HCT116 (cell line): Measurements from ENCODE around the gene LIPH. TPM values are rescaled to one million over a fixed set of nuclear protein-coding genes. Genes with fewer than 3 reads are reported as not detected.

ENCODE experiments used
- ATAC-seq: fragments of 200-7000 bp; cut with Tn5 transposase; 2 replicates; pipeline ENCODE4 v1.9.1; 2020; ENCODE audit warnings: mild to moderate bottlenecking, moderate library complexity
- BruUV-seq: library from RNA; stranded (reverse); fragments of 400-500 nt; replicated peaks from 2 replicates; lab custom pipeline; 2021; lab: Mats Ljungman, UMichigan
- CTCF ChIA-PET: fragments of 300-600 bp; sonication (Branson Sonifier 250); formaldehyde crosslinking; loops from one replicate; lab custom pipeline; 2021; ENCODE audit warnings: antibody characterized with exemption; lab: Charles Lee
- POLR2A ChIA-PET: fragments of 300-600, 350-600 bp; sonication (Branson Sonifier 250); formaldehyde crosslinking; loops from one replicate; lab custom pipeline; 2021; ENCODE audit warnings: antibody characterized with exemption; lab: Charles Lee
- RAD21 ChIA-PET, 2 experiments: fragments of 300-600 bp; sonication (Branson Sonifier 250); formaldehyde crosslinking; loops; one replicate each; lab custom pipeline; 2023; ENCODE audit warnings: low total read pairs in 2 of 2; ENCODE audit not compliant: uncharacterized antibody in 2 of 2, unreplicated experiment in 2 of 2, low non-redundant PET in 1 of 2; lab: Charles Lee
- DNase-seq: peaks from one replicate; pipeline ENCODE4 v3.0.0-alpha.2; 2010; ENCODE audit warnings: low read depth, low spot score
- H2AFZ ChIP-seq: fragments of 200-600 bp; shearing (Covaris generic), sonication (generic); 2 replicates; pipeline ENCODE4 v1.6.1; 2017; ENCODE audit warnings: low read depth, mixed run types, mixed read lengths, antibody characterized with exemption, low read length; ENCODE audit not compliant: poor library complexity, severe bottlenecking
- H3K27ac ChIP-seq: 2 replicates; pipeline ENCODE4 v1.5.1; 2012; ENCODE audit warnings: low read depth, low read length
- H3K27me3 ChIP-seq: fragments of 200-600 bp; sonication (generic); 2 replicates; pipeline ENCODE4 v1.6.1; 2016; ENCODE audit warnings: mixed run types, low read length, mixed read lengths; ENCODE audit not compliant: insufficient read depth
- H3K36me3 ChIP-seq, 2 experiments: fragments of 200-500 bp in 1 of 2; fragments of 200-600 bp in 1 of 2; sonication (Bioruptor generic) in 1 of 2; sonication (generic) in 1 of 2; 2 replicates each; pipeline versions ENCODE4 v1.5.1 to v1.6.1; 2014 to 2016; ENCODE audit warnings: low read length in 2 of 2, inconsistent platforms in 1 of 2, mixed read lengths in 1 of 2, mixed run types in 1 of 2; ENCODE audit not compliant: insufficient read depth in 2 of 2, control insufficient read depth in 1 of 2
- H3K4me1 ChIP-seq, 2 experiments: fragments of 200-600 bp in 1 of 2; sonication (generic) in 1 of 2; 2 replicates each; pipeline versions ENCODE4 v1.5.1 to v1.6.1; 2012 to 2017; ENCODE audit warnings: low read length in 2 of 2, inconsistent platforms in 1 of 2, mild to moderate bottlenecking in 1 of 2, mixed read lengths in 1 of 2, mixed run types in 1 of 2, moderate library complexity in 1 of 2; ENCODE audit not compliant: insufficient read depth in 2 of 2, control insufficient read depth in 1 of 2
- H3K4me2 ChIP-seq: fragments of 200-600 bp; sonication (generic); 2 replicates; pipeline ENCODE4 v1.6.1; 2017; ENCODE audit warnings: mixed run types, low read length, mixed read lengths
- H3K4me3 ChIP-seq, 2 experiments: fragments of 200-600 bp in 1 of 2; sonication (generic) in 1 of 2; replicated peaks in 1 of 2; 2 replicates each; pipeline ENCODE4 v1.5.1; 2011 to 2016; ENCODE audit warnings: low read length in 2 of 2, control low read depth in 1 of 2, low read depth in 1 of 2, mild to moderate bottlenecking in 1 of 2, mixed read lengths in 1 of 2, mixed run types in 1 of 2
- H3K79me2 ChIP-seq: fragments of 200-600 bp; sonication (generic); 2 replicates; pipeline ENCODE4 v1.6.1; 2017; ENCODE audit warnings: mild to moderate bottlenecking, mixed run types, low read length, moderate library complexity, mixed read lengths; ENCODE audit not compliant: insufficient read depth
- H3K9ac ChIP-seq: fragments of 200-600 bp; sonication (generic); 2 replicates; pipeline ENCODE4 v1.6.1; 2016; ENCODE audit warnings: low read length, mixed read lengths
- H3K9me2 ChIP-seq: fragments of 200-600 bp; sonication (generic), shearing (Covaris generic); 2 replicates; pipeline ENCODE4 v1.6.1; 2017; ENCODE audit warnings: mixed run types, mild to moderate bottlenecking, moderate library complexity; ENCODE audit not compliant: insufficient read depth
- H3K9me3 ChIP-seq, 2 experiments: fragments of 200-500 bp in 1 of 2; fragments of 200-600 bp in 1 of 2; sonication (Bioruptor generic) in 1 of 2; sonication (generic) in 1 of 2; 2 replicates each; pipeline ENCODE4 v1.6.1; 2014 to 2017; ENCODE audit warnings: low read length in 2 of 2, mixed read lengths in 2 of 2, inconsistent platforms in 1 of 2, low read depth in 1 of 2, mild to moderate bottlenecking in 1 of 2, mixed run types in 1 of 2, moderate library complexity in 1 of 2; ENCODE audit not compliant: control insufficient read depth in 1 of 2, insufficient read depth in 1 of 2
- H4K20me1 ChIP-seq: fragments of 200-600 bp; sonication (generic), shearing (Covaris generic); 2 replicates; pipeline ENCODE4 v1.6.1; 2017; ENCODE audit warnings: mixed run types, mild to moderate bottlenecking, moderate library complexity; ENCODE audit not compliant: insufficient read depth
- ATF3 ChIP-seq: IDR thresholded peaks from 2 replicates; pipeline ENCODE4 v1.6.1; 2012
- CTCF ChIP-seq, 3 experiments: fragments of 200-600 bp in 1 of 3; sonication (generic) in 1 of 3; IDR thresholded peaks in 2 of 3; conservative IDR thresholded peaks in 1 of 3; 2 replicates each; pipeline ENCODE4 v1.5.1; 2012 to 2017; ENCODE audit warnings: low read depth in 2 of 3, low read length in 2 of 3, antibody characterized with exemption in 1 of 3, borderline replicate concordance in 1 of 3, control low read depth in 1 of 3, mild to moderate bottlenecking in 1 of 3, mixed read lengths in 1 of 3, mixed run types in 1 of 3, moderate library complexity in 1 of 3; ENCODE audit not compliant: insufficient read depth in 1 of 3
- EGR1 ChIP-seq: IDR thresholded peaks from 2 replicates; pipeline ENCODE4 v1.6.1; 2012; ENCODE audit warnings: low read depth
- EZH2phosphoT487 ChIP-seq: fragments of 200-600 bp; IDR thresholded peaks from 2 replicates; pipeline ENCODE4 v1.6.1; 2018; ENCODE audit warnings: antibody characterized with exemption, borderline replicate concordance
- FOSL1 ChIP-seq: IDR thresholded peaks from 2 replicates; pipeline ENCODE4 v1.6.1; 2012; ENCODE audit warnings: low read depth
- JUND ChIP-seq: IDR thresholded peaks from 2 replicates; pipeline ENCODE4 v1.6.1; 2012
- MAX ChIP-seq: IDR thresholded peaks from 2 replicates; pipeline ENCODE4 v1.6.1; 2012
- POLR2A ChIP-seq: IDR thresholded peaks from 2 replicates; pipeline ENCODE4 v1.7.0; 2011; ENCODE audit warnings: borderline replicate concordance; ENCODE audit not compliant: insufficient read depth, insufficient read length; ENCODE audit errors: extremely low read depth
- POLR2AphosphoS5 ChIP-seq: IDR thresholded peaks from 2 replicates; pipeline ENCODE4 v1.6.1; 2011; ENCODE audit warnings: mild to moderate bottlenecking, low read depth, low read length, moderate library complexity
- RAD21 ChIP-seq: IDR thresholded peaks from 2 replicates; pipeline ENCODE4 v1.6.1; 2012; ENCODE audit warnings: low read depth, mild to moderate bottlenecking
- REST ChIP-seq: IDR thresholded peaks from 2 replicates; pipeline ENCODE4 v1.6.1; 2012; ENCODE audit warnings: low read depth
- SIN3A ChIP-seq: IDR thresholded peaks from 2 replicates; pipeline ENCODE4 v1.6.1; 2012; ENCODE audit warnings: low read depth
- SRF ChIP-seq: IDR thresholded peaks from 2 replicates; pipeline ENCODE4 v1.6.1; 2012; ENCODE audit warnings: low read depth
- YY1 ChIP-seq: IDR thresholded peaks from 2 replicates; pipeline ENCODE4 v1.6.1; 2011; ENCODE audit warnings: low read length, low read depth, moderate library complexity, mild to moderate bottlenecking; ENCODE audit not compliant: insufficient replicate concordance; ENCODE audit errors: extremely low read depth
- ZBTB33 ChIP-seq: IDR thresholded peaks from 2 replicates; pipeline ENCODE4 v1.6.1; 2011; ENCODE audit warnings: mild to moderate bottlenecking, low read length, moderate library complexity; ENCODE audit not compliant: insufficient replicate concordance; ENCODE audit errors: extremely low read depth
- ZFX ChIP-seq: fragments of 450-650 bp; IDR thresholded peaks from 2 replicates; pipeline ENCODE4 v1.6.1; 2017
- ZNF274 ChIP-seq: fragments of 200-500 bp; sonication (Bioruptor generic); IDR thresholded peaks from 2 replicates; pipeline ENCODE4 v1.6.1; 2014; ENCODE audit warnings: mild to moderate bottlenecking, low read depth, low read length, inconsistent platforms
- intact Hi-C: fragments of 100-400 bp; cut with micrococcal nuclease; formaldehyde crosslinking; loops from 2 replicates; pipeline ENCODE4 v1.10.0; 2022
- total RNA-seq: library from RNA; stranded (reverse); gene quantifications from one replicate; pipeline ENCODE4 v1.2.1, GENCODE V29; 2021; ENCODE audit not compliant: unreplicated experiment

The LIPH gene
- total RNA-seq, 1 experiment from 2014 or later: 13.7 TPM

- TF ChIP-seq MAX: no peak
- TF ChIP-seq, all 23 proteins: peak for 0
Measured at GRCh38 chr3:185539934-185540333, 12.5 kb downstream of the LIPH start (continued).

- intact Hi-C loops: no loop called here
- Histone ChIP-seq H3K9me2 (no peaks in the 10 kb centered on the region), H3K4me3 (peak overlapping the region in 1 of 2 experiments; percentile 36; a peak in 2 of 4 replicates), H3K27ac (peak overlapping the region; percentile 93), H4K20me1 (no peaks in the 10 kb centered on the region), H3K27me3 (no peaks in the 10 kb centered on the region), H3K4me2 (peak overlapping the region; percentile 68), H3K4me1 (peaks cover 20 to 33% of the 10 kb centered on the region in 2 experiments), H2AFZ (no peak overlapping the region), H3K36me3 (no peaks in the 10 kb centered on the region), H3K9ac (peak overlapping the region; percentile 41), H3K9me3 (no peaks in the 10 kb centered on the region), H3K79me2 (no peaks in the 10 kb centered on the region)
- RAD21 ChIA-PET: no interaction called here
- POLR2A ChIA-PET: interaction anchor here (1.0 to 1.3 kb wide), 2 partner anchors 21 to 22 kb away, joined by 4 read pairs; no protein-coding TSS in a partner anchor
- BruUV-seq: no TSS peak
- CTCF ChIA-PET: no interaction called here
- peak; percentile 96 for ATAC-seq
- peak; percentile 92 for DNase-seq
- TF ChIP-seq JUND (peak; percentile 94), REST (no peak), ZFX (no peak), ATF3 (no peak; the same call in 1 of the 2 replicates), EZH2phosphoT487 (no peak), SRF (peak; percentile 82), CTCF (IDR thresholded peaks at IDR 0.05 in 2 of 3, conservative IDR thresholded peaks at IDR 0.05 in 1 of 3; ENCODE audit: borderline replicate concordance in 1 of 3, insufficient read depth in 1 of 3, low read depth in 2 of 3, low read length in 2 of 3) (no peak), EGR1 (no peak), ZNF274 (no peak), POLR2A (no peak), RAD21 (peak; percentile 49; the same call in 1 of the 2 replicates), SIN3A (peak; percentile 97), FOSL1 (peak; percentile 89), POLR2AphosphoS5 (peak; percentile 73), ZBTB33 (peak; percentile 57), YY1 (peak; percentile 66)
Measured at GRCh38 chr3:185537369-185537970, 14.9 kb downstream of the LIPH start.
